OCI-LY3 (cell line): ENCODE measurements around the gene ADAMTSL4.

Experiments used
- H2AFZ ChIP-seq: fragments of 200-600, 300-600 bp; shearing (Covaris generic); 2 replicates; pipeline ENCODE4 v1.6.0; 2014; ENCODE audit warnings: antibody characterized with exemption, low read depth, low read length
- H3K27ac ChIP-seq: fragments of 200-600, 300-600 bp; sonication (generic); 2 replicates; pipeline ENCODE4 v1.5.1; 2014; ENCODE audit warnings: mild to moderate bottlenecking, low read length, moderate library complexity, mixed read lengths
- H3K27me3 ChIP-seq: fragments of 200-600, 300-600 bp; sonication (generic); 2 replicates; pipeline ENCODE4 v1.6.1; 2014; ENCODE audit warnings: low read depth, low read length, mixed read lengths
- H3K36me3 ChIP-seq: fragments of 200-600, 300-600 bp; sonication (generic); replicated peaks from 2 replicates; pipeline ENCODE3; 2014; ENCODE audit warnings: low read depth, low read length, mixed read lengths
- H3K4me1 ChIP-seq: fragments of 300-600, 200-600 bp; sonication (generic); 2 replicates; pipeline ENCODE4 v1.6.1; 2014; ENCODE audit warnings: low read length, mixed read lengths
- H3K4me2 ChIP-seq: fragments of 200-600, 300-600 bp; sonication (generic); 2 replicates; pipeline ENCODE4 v1.6.1; 2014; ENCODE audit warnings: low read length, mixed read lengths
- H3K4me3 ChIP-seq: fragments of 300-600, 200-600 bp; sonication (generic); 2 replicates; pipeline ENCODE4 v1.5.1; 2014; ENCODE audit warnings: antibody characterized with exemption, mild to moderate bottlenecking, low read length, moderate library complexity
- H3K79me2 ChIP-seq: fragments of 300-600, 200-600 bp; shearing (Covaris generic); 2 replicates; pipeline ENCODE4 v1.6.1; 2014; ENCODE audit warnings: mild to moderate bottlenecking, low read length, mixed read lengths
- H3K9ac ChIP-seq: fragments of 300-600, 200-600 bp; shearing (Covaris generic); 2 replicates; pipeline ENCODE4 v1.6.0; 2014; ENCODE audit warnings: mild to moderate bottlenecking, low read length, moderate library complexity
- H3K9me3 ChIP-seq: fragments of 200-600, 300-600 bp; shearing (Covaris generic); 2 replicates; pipeline ENCODE4 v1.6.1; 2014; ENCODE audit warnings: low read length, mixed read lengths; ENCODE audit not compliant: insufficient read depth
- H4K20me1 ChIP-seq: fragments of 200-600, 300-600 bp; sonication (generic); 2 replicates; pipeline ENCODE4 v1.6.1; 2016; ENCODE audit warnings: low read length, mixed read lengths; ENCODE audit not compliant: insufficient read depth
- EZH2phosphoT487 ChIP-seq: fragments of 200-600 bp; shearing (Covaris generic); IDR thresholded peaks from 2 replicates; pipeline ENCODE4 v1.6.1; 2018; ENCODE audit warnings: antibody characterized with exemption, mixed run types, low read depth
- TF ChIP-seq, protein P1 (sequence below): fragments of 200-600, 300-600 bp; sonication (generic); IDR thresholded peaks from 2 replicates; pipeline ENCODE4 v1.5.1; 2014; ENCODE audit warnings: antibody characterized with exemption, low read length, low read depth

The ADAMTSL4 gene

GRCh38 chr1:150574260-150575071, 25.3 kb downstream of the ADAMTSL4 start:
- peak overlapping the region; percentile 89 for H3K27ac ChIP-seq
- peaks cover 73% of the 10 kb centered on the region for H4K20me1 ChIP-seq
- peak overlapping the region; percentile 81 for H3K4me3 ChIP-seq
- no peak overlapping the region for H2AFZ ChIP-seq
- H3K9me3 ChIP-seq: no peaks in the 10 kb centered on the region
- peaks cover 80% of the 10 kb centered on the region for H3K36me3 ChIP-seq
- H3K4me1 ChIP-seq: peaks cover 65% of the 10 kb centered on the region
- H3K79me2 ChIP-seq: peaks cover 99% of the 10 kb centered on the region
- H3K27me3 ChIP-seq: no peaks in the 10 kb centered on the region
- no peak for TF ChIP-seq EZH2phosphoT487
- peak overlapping the region; percentile 94 for H3K4me2 ChIP-seq
- peak overlapping the region; percentile 99 for H3K9ac ChIP-seq

GRCh38 chr1:150575072-150575489, 25.9 kb downstream of the ADAMTSL4 start:
- no peak for TF ChIP-seq EZH2phosphoT487
- TF ChIP-seq, protein P1, sequence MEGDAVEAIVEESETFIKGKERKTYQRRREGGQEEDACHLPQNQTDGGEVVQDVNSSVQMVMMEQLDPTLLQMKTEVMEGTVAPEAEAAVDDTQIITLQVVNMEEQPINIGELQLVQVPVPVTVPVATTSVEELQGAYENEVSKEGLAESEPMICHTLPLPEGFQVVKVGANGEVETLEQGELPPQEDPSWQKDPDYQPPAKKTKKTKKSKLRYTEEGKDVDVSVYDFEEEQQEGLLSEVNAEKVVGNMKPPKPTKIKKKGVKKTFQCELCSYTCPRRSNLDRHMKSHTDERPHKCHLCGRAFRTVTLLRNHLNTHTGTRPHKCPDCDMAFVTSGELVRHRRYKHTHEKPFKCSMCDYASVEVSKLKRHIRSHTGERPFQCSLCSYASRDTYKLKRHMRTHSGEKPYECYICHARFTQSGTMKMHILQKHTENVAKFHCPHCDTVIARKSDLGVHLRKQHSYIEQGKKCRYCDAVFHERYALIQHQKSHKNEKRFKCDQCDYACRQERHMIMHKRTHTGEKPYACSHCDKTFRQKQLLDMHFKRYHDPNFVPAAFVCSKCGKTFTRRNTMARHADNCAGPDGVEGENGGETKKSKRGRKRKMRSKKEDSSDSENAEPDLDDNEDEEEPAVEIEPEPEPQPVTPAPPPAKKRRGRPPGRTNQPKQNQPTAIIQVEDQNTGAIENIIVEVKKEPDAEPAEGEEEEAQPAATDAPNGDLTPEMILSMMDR: no peak
- Histone ChIP-seq H2AFZ (no peak overlapping the region), H3K36me3 (peaks cover 77% of the 10 kb centered on the region), H3K9me3 (no peaks in the 10 kb centered on the region), H3K4me1 (peaks cover 62% of the 10 kb centered on the region), H3K4me2 (peak overlapping the region; percentile 94), H3K4me3 (peak overlapping the region; percentile 81), H3K27ac (peak overlapping the region; percentile 89), H3K79me2 (peaks cover 97% of the 10 kb centered on the region), H3K9ac (peak overlapping the region; percentile 99), H4K20me1 (peaks cover 73% of the 10 kb centered on the region), H3K27me3 (no peaks in the 10 kb centered on the region)

DNA sequence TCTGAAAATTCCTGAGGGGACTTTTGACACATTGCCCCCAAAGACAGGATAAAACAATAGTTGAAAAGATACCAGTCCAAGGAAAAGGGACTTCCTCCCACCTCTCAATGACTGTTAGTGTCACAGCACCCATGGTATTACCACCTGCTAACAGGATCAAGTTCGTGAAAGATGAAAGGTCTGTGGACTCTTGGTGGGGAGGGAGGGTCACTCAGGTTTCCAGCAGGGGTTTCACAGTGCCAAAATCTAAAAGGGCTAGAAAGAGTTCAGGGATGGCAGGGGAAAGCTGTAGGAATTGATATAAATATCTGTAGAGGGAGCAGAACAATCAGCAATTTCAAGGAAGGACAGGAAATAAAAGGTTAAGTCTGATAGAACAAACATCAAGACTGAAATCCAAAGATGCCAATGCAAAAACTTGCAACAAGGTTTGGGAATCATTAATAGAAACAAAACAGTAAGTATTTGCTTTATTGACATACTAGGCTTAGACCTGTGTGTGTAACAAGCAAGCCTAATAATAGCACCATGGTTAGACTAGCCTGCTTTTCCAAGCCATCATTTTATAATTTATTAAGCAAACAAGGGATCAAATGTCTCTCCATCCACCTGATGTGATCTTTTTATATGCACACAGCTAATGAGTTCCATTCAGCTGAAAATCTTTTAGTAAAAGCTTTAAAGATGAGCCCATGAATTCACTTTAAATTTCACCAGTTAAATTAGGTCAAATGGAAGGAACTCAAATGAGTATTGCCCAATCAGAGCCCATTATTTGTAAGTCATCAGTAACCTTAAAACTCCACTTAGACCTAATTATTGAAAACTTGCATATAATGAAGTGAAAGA, 26.5 kb downstream of the ADAMTSL4 start:
- peaks cover 72% of the 10 kb centered on the region for H3K36me3 ChIP-seq
- peaks cover 95% of the 10 kb centered on the region for H3K79me2 ChIP-seq
- peak overlapping the region; percentile 89 for H3K27ac ChIP-seq
- H4K20me1 ChIP-seq: peaks cover 73% of the 10 kb centered on the region
- no peak overlapping the region for H2AFZ ChIP-seq
- TF ChIP-seq, protein P1: no peak
- no peak for TF ChIP-seq EZH2phosphoT487
- peak overlapping the region; percentile 94 for H3K4me2 ChIP-seq
- peak overlapping the region; percentile 99 for H3K9ac ChIP-seq
- H3K4me1 ChIP-seq: peaks cover 59% of the 10 kb centered on the region
- H3K9me3 ChIP-seq: no peaks in the 10 kb centered on the region
- H3K27me3 ChIP-seq: no peaks in the 10 kb centered on the region
- H3K4me3 ChIP-seq: peak overlapping the region; percentile 81

GRCh38 chr1:150576367-150576711, 27.1 kb downstream of the ADAMTSL4 start:
- no peaks in the 10 kb centered on the region for H3K9me3 ChIP-seq
- H3K9ac ChIP-seq: peak overlapping the region; percentile 99
- no peaks in the 10 kb centered on the region for H3K27me3 ChIP-seq
- H3K36me3 ChIP-seq: peaks cover 66% of the 10 kb centered on the region
- H2AFZ ChIP-seq: no peak overlapping the region
- TF ChIP-seq, protein P1: no peak
- TF ChIP-seq EZH2phosphoT487: no peak
- peaks cover 89% of the 10 kb centered on the region for H3K79me2 ChIP-seq
- peak overlapping the region; percentile 81 for H3K4me3 ChIP-seq
- peak overlapping the region; percentile 94 for H3K4me2 ChIP-seq
- H3K4me1 ChIP-seq: peaks cover 53% of the 10 kb centered on the region
- H3K27ac ChIP-seq: peak overlapping the region; percentile 89
- peaks cover 67% of the 10 kb centered on the region for H4K20me1 ChIP-seq
